OCI-LY3 (cell line): ENCODE measurements around the gene TBC1D8.
"Not testable (repeated sequence)": the region's sequence is repeated elsewhere in the genome, so short reads cannot be mapped to it uniquely, and the experiment has no call there.

Experiments used
- EZH2phosphoT487 ChIP-seq: fragments of 200-600 bp; shearing (Covaris generic); IDR thresholded peaks from 2 replicates; pipeline ENCODE4 v1.6.1; 2018; ENCODE audit warnings: antibody characterized with exemption, mixed run types, low read depth
- TF ChIP-seq, protein P1 (sequence below): fragments of 200-600, 300-600 bp; sonication (generic); IDR thresholded peaks from 2 replicates; pipeline ENCODE4 v1.5.1; 2014; ENCODE audit warnings: antibody characterized with exemption, low read length, low read depth

- TF ChIP-seq, protein P1, sequence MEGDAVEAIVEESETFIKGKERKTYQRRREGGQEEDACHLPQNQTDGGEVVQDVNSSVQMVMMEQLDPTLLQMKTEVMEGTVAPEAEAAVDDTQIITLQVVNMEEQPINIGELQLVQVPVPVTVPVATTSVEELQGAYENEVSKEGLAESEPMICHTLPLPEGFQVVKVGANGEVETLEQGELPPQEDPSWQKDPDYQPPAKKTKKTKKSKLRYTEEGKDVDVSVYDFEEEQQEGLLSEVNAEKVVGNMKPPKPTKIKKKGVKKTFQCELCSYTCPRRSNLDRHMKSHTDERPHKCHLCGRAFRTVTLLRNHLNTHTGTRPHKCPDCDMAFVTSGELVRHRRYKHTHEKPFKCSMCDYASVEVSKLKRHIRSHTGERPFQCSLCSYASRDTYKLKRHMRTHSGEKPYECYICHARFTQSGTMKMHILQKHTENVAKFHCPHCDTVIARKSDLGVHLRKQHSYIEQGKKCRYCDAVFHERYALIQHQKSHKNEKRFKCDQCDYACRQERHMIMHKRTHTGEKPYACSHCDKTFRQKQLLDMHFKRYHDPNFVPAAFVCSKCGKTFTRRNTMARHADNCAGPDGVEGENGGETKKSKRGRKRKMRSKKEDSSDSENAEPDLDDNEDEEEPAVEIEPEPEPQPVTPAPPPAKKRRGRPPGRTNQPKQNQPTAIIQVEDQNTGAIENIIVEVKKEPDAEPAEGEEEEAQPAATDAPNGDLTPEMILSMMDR, result not testable (repeated sequence)
- TF ChIP-seq EZH2phosphoT487, result not testable (repeated sequence)
Measured at GRCh38 chr2:101169822-101170221, 18.6 kb upstream of the TBC1D8 start.
